ENCODE results near the gene CYP26B1.
"Not testable (repeated sequence)": the region's sequence is repeated elsewhere in the genome, so short reads cannot be mapped to it uniquely, and the experiment has no call there.

The CYP26B1 gene

GRCh38 chr2:72089028-72089427 is 58.6 kb downstream of the CYP26B1 start:
- Histone ChIP-seq H3K9ac (ENCODE audit: low read depth, low read length) (no peak overlapping the region), H3K27me3 (ENCODE audit: control insufficient read depth, insufficient read depth, low read length) (no peaks in the 10 kb centered on the region), H3K9me3 (ENCODE audit: control insufficient read depth, insufficient read depth, low read length) (no peaks in the 10 kb centered on the region), H3K27ac (ENCODE audit: low read depth, low read length) (no peak overlapping the region), H3K36me3 (ENCODE audit: control insufficient read depth, insufficient read depth, low read length) (no peaks in the 10 kb centered on the region), H3K4me3 (ENCODE audit: low read depth, low read length) (no peak overlapping the region), H3K4me1 (ENCODE audit: control insufficient read depth, insufficient read depth, low read length) (no peaks in the 10 kb centered on the region; the same call in 1 of the 2 replicates)

GRCh38 chr2:72086871-72087633 is 60.6 kb downstream of the CYP26B1 start:
- not testable (repeated sequence) for H3K4me3 ChIP-seq (ENCODE audit: low read depth, low read length); H3K36me3 ChIP-seq (ENCODE audit: control insufficient read depth, insufficient read depth, low read length); H3K27ac ChIP-seq (ENCODE audit: low read depth, low read length); H3K27me3 ChIP-seq (ENCODE audit: control insufficient read depth, insufficient read depth, low read length); H3K9me3 ChIP-seq (ENCODE audit: control insufficient read depth, insufficient read depth, low read length); H3K9ac ChIP-seq (ENCODE audit: low read depth, low read length); H3K4me1 ChIP-seq (ENCODE audit: control insufficient read depth, insufficient read depth, low read length)

- H3K36me3 ChIP-seq (ENCODE audit: control insufficient read depth, insufficient read depth, low read length): no peaks in the 10 kb centered on the region
- peaks cover 4% of the 10 kb centered on the region; the same call in 1 of the 2 replicates for H3K9me3 ChIP-seq (ENCODE audit: control insufficient read depth, insufficient read depth, low read length)
- H3K27me3 ChIP-seq (ENCODE audit: control insufficient read depth, insufficient read depth, low read length): no peaks in the 10 kb centered on the region
- no peak overlapping the region for H3K9ac ChIP-seq (ENCODE audit: low read depth, low read length)
- no peak overlapping the region for H3K27ac ChIP-seq (ENCODE audit: low read depth, low read length)
- H3K4me3 ChIP-seq (ENCODE audit: low read depth, low read length): no peak overlapping the region
- H3K4me1 ChIP-seq (ENCODE audit: control insufficient read depth, insufficient read depth, low read length): no peaks in the 10 kb centered on the region; the same call in 1 of the 2 replicates
These were observed 62.1 kb downstream of the CYP26B1 start for GRCh38 chr2:72085513-72085912.

- Histone ChIP-seq H3K27ac (ENCODE audit: low read depth, low read length) (no peak overlapping the region), H3K4me1 (ENCODE audit: control insufficient read depth, insufficient read depth, low read length) (no peaks in the 10 kb centered on the region; the same call in 1 of the 2 replicates), H3K36me3 (ENCODE audit: control insufficient read depth, insufficient read depth, low read length) (no peaks in the 10 kb centered on the region), H3K9me3 (ENCODE audit: control insufficient read depth, insufficient read depth, low read length) (peaks cover 4% of the 10 kb centered on the region; the same call in 1 of the 2 replicates), H3K4me3 (ENCODE audit: low read depth, low read length) (no peak overlapping the region), H3K9ac (ENCODE audit: low read depth, low read length) (no peak overlapping the region), H3K27me3 (ENCODE audit: control insufficient read depth, insufficient read depth, low read length) (no peaks in the 10 kb centered on the region)
These were observed 62.6 kb downstream of the CYP26B1 start for GRCh38 chr2:72085036-72085435.

GRCh38 chr2:72084584-72084976 is 63.1 kb downstream of the CYP26B1 start:
- H3K4me1 ChIP-seq (ENCODE audit: control insufficient read depth, insufficient read depth, low read length): no peaks in the 10 kb centered on the region; the same call in 1 of the 2 replicates
- peaks cover 4% of the 10 kb centered on the region; the same call in 1 of the 2 replicates for H3K9me3 ChIP-seq (ENCODE audit: control insufficient read depth, insufficient read depth, low read length)
- no peaks in the 10 kb centered on the region for H3K36me3 ChIP-seq (ENCODE audit: control insufficient read depth, insufficient read depth, low read length)
- H3K27ac ChIP-seq (ENCODE audit: low read depth, low read length): no peak overlapping the region
- H3K27me3 ChIP-seq (ENCODE audit: control insufficient read depth, insufficient read depth, low read length): no peaks in the 10 kb centered on the region
- H3K4me3 ChIP-seq (ENCODE audit: low read depth, low read length): no peak overlapping the region
- no peak overlapping the region for H3K9ac ChIP-seq (ENCODE audit: low read depth, low read length)

GRCh38 chr2:72083751-72084583 is 63.7 kb downstream of the CYP26B1 start:
- Histone ChIP-seq H3K27ac (ENCODE audit: low read depth, low read length) (no peak overlapping the region), H3K9me3 (ENCODE audit: control insufficient read depth, insufficient read depth, low read length) (peaks cover 4% of the 10 kb centered on the region; the same call in 1 of the 2 replicates), H3K4me1 (ENCODE audit: control insufficient read depth, insufficient read depth, low read length) (no peaks in the 10 kb centered on the region), H3K27me3 (ENCODE audit: control insufficient read depth, insufficient read depth, low read length) (no peaks in the 10 kb centered on the region), H3K9ac (ENCODE audit: low read depth, low read length) (no peak overlapping the region), H3K36me3 (ENCODE audit: control insufficient read depth, insufficient read depth, low read length) (no peaks in the 10 kb centered on the region), H3K4me3 (ENCODE audit: low read depth, low read length) (no peak overlapping the region)

- Histone ChIP-seq H3K9me3 (ENCODE audit: control insufficient read depth, insufficient read depth, low read length) (peaks cover 4% of the 10 kb centered on the region; the same call in 1 of the 2 replicates), H3K4me3 (ENCODE audit: low read depth, low read length) (no peak overlapping the region), H3K9ac (ENCODE audit: low read depth, low read length) (no peak overlapping the region), H3K27ac (ENCODE audit: low read depth, low read length) (no peak overlapping the region), H3K27me3 (ENCODE audit: control insufficient read depth, insufficient read depth, low read length) (no peaks in the 10 kb centered on the region), H3K36me3 (ENCODE audit: control insufficient read depth, insufficient read depth, low read length) (no peaks in the 10 kb centered on the region), H3K4me1 (ENCODE audit: control insufficient read depth, insufficient read depth, low read length) (no peaks in the 10 kb centered on the region)
These were observed 64.8 kb downstream of the CYP26B1 start for GRCh38 chr2:72082887-72083286.

- no peaks in the 10 kb centered on the region for H3K4me1 ChIP-seq (ENCODE audit: control insufficient read depth, insufficient read depth, low read length)
- H3K9ac ChIP-seq (ENCODE audit: low read depth, low read length): no peak overlapping the region
- H3K4me3 ChIP-seq (ENCODE audit: low read depth, low read length): no peak overlapping the region
- H3K27ac ChIP-seq (ENCODE audit: low read depth, low read length): no peak overlapping the region
- H3K36me3 ChIP-seq (ENCODE audit: control insufficient read depth, insufficient read depth, low read length): no peaks in the 10 kb centered on the region
- peaks cover 4% of the 10 kb centered on the region; the same call in 1 of the 2 replicates for H3K9me3 ChIP-seq (ENCODE audit: control insufficient read depth, insufficient read depth, low read length)
- no peaks in the 10 kb centered on the region for H3K27me3 ChIP-seq (ENCODE audit: control insufficient read depth, insufficient read depth, low read length)
These were observed 65.6 kb downstream of the CYP26B1 start for GRCh38 chr2:72082021-72082601.

- no peaks in the 10 kb centered on the region for H3K27me3 ChIP-seq (ENCODE audit: control insufficient read depth, insufficient read depth, low read length)
- no peak overlapping the region for H3K9ac ChIP-seq (ENCODE audit: low read depth, low read length)
- peaks cover 4% of the 10 kb centered on the region; the same call in 1 of the 2 replicates for H3K9me3 ChIP-seq (ENCODE audit: control insufficient read depth, insufficient read depth, low read length)
- no peak overlapping the region for H3K4me3 ChIP-seq (ENCODE audit: low read depth, low read length)
- no peaks in the 10 kb centered on the region for H3K36me3 ChIP-seq (ENCODE audit: control insufficient read depth, insufficient read depth, low read length)
- H3K27ac ChIP-seq (ENCODE audit: low read depth, low read length): no peak overlapping the region
- H3K4me1 ChIP-seq (ENCODE audit: control insufficient read depth, insufficient read depth, low read length): no peaks in the 10 kb centered on the region
These were observed 66.2 kb downstream of the CYP26B1 start for GRCh38 chr2:72081451-72081850.

- no peaks in the 10 kb centered on the region for H3K36me3 ChIP-seq (ENCODE audit: control insufficient read depth, insufficient read depth, low read length)
- H3K9me3 ChIP-seq (ENCODE audit: control insufficient read depth, insufficient read depth, low read length): peaks cover 6% of the 10 kb centered on the region; the same call in 1 of the 2 replicates
- no peak overlapping the region for H3K27ac ChIP-seq (ENCODE audit: low read depth, low read length)
- no peak overlapping the region for H3K9ac ChIP-seq (ENCODE audit: low read depth, low read length)
- no peaks in the 10 kb centered on the region for H3K27me3 ChIP-seq (ENCODE audit: control insufficient read depth, insufficient read depth, low read length)
- H3K4me3 ChIP-seq (ENCODE audit: low read depth, low read length): no peak overlapping the region
- no peaks in the 10 kb centered on the region for H3K4me1 ChIP-seq (ENCODE audit: control insufficient read depth, insufficient read depth, low read length)
These were observed 67.1 kb downstream of the CYP26B1 start for GRCh38 chr2:72080286-72081145.
